Astrocyte (in vitro differentiated cells and primary cell): ENCODE measurements around the gene CD160. TPM values are rescaled to one million over a fixed set of nuclear protein-coding genes. Genes with fewer than 3 reads are reported as not detected.

Source experiments
- DNase-seq: peaks from one replicate; pipeline ENCODE4 v3.0.0-alpha.2; 2010; ENCODE audit warnings: low read depth
- FAIRE-seq: peaks from 2 replicates; lab custom pipeline; 2011; peaks lifted over from hg19 to GRCh38; lab: Jason Lieb, UNC
- H2AFZ ChIP-seq: 2 replicates; pipeline ENCODE4 v1.6.0; 2012; ENCODE audit warnings: low read depth, low read length, inconsistent platforms
- H3K27ac ChIP-seq: 2 replicates; pipeline ENCODE4 v1.5.1; 2011; ENCODE audit warnings: low read depth, low read length, inconsistent platforms
- H3K27me3 ChIP-seq: 2 replicates; pipeline ENCODE4 v1.6.0; 2011; ENCODE audit warnings: low read length, inconsistent platforms; ENCODE audit not compliant: insufficient read depth
- H3K36me3 ChIP-seq: 2 replicates; pipeline ENCODE4 v1.5.1; 2011; ENCODE audit warnings: low read length, inconsistent platforms; ENCODE audit not compliant: insufficient read depth
- H3K4me1 ChIP-seq: 2 replicates; pipeline ENCODE4 v1.5.1; 2011; ENCODE audit warnings: low read length, inconsistent platforms; ENCODE audit not compliant: insufficient read depth
- H3K4me2 ChIP-seq: 2 replicates; pipeline ENCODE4 v1.6.0; 2012; ENCODE audit warnings: low read length, inconsistent platforms
- H3K4me3 ChIP-seq: 2 replicates; pipeline ENCODE4 v1.5.1; 2011; ENCODE audit warnings: low read depth, mild to moderate bottlenecking, low read length, inconsistent platforms; ENCODE audit not compliant: insufficient read depth
- H3K79me2 ChIP-seq: 2 replicates; pipeline ENCODE4 v1.6.0; 2012; ENCODE audit warnings: mild to moderate bottlenecking, low read length, inconsistent platforms; ENCODE audit not compliant: insufficient read depth
- H3K9ac ChIP-seq: 2 replicates; pipeline ENCODE4 v1.6.0; 2012; ENCODE audit warnings: mild to moderate bottlenecking, low read length, inconsistent platforms
- H3K9me3 ChIP-seq: 2 replicates; pipeline ENCODE4 v1.5.1; 2012; ENCODE audit warnings: low read depth, mild to moderate bottlenecking, low read length, inconsistent platforms; ENCODE audit not compliant: insufficient read depth
- H4K20me1 ChIP-seq: 2 replicates; pipeline ENCODE4 v1.6.0; 2012; ENCODE audit warnings: low read length, inconsistent platforms; ENCODE audit not compliant: insufficient read depth
- H3K27ac Mint-ChIP-seq: one replicate; pipeline ENCODE4 v1.8.0; 2021; ENCODE audit warnings: mild to moderate bottlenecking, mixed read lengths; ENCODE audit not compliant: unreplicated experiment
- H3K27me3 Mint-ChIP-seq: one replicate; pipeline ENCODE4 v1.8.0; 2021; ENCODE audit warnings: low read depth, mixed read lengths; ENCODE audit not compliant: unreplicated experiment
- H3K36me3 Mint-ChIP-seq: one replicate; pipeline ENCODE4 v1.8.0; 2021; ENCODE audit warnings: low read depth, mixed read lengths; ENCODE audit not compliant: unreplicated experiment
- H3K4me1 Mint-ChIP-seq: one replicate; pipeline ENCODE4 v1.8.0; 2021; ENCODE audit warnings: low read depth, mixed read lengths; ENCODE audit not compliant: unreplicated experiment
- H3K4me3 Mint-ChIP-seq: one replicate; pipeline ENCODE4 v1.8.0; 2021; ENCODE audit warnings: mild to moderate bottlenecking, moderate library complexity, mixed read lengths; ENCODE audit not compliant: unreplicated experiment
- H3K9me3 Mint-ChIP-seq: one replicate; pipeline ENCODE4 v1.8.0; 2021; ENCODE audit warnings: mild to moderate bottlenecking, mixed read lengths; ENCODE audit not compliant: unreplicated experiment
- CTCF ChIP-seq: IDR thresholded peaks from 2 replicates; pipeline ENCODE4 v1.5.1; 2011; ENCODE audit warnings: low read depth, mild to moderate bottlenecking, inconsistent platforms, low read length, moderate library complexity; ENCODE audit not compliant: insufficient read depth
- EZH2 ChIP-seq: IDR thresholded peaks from 2 replicates; pipeline ENCODE4 v1.6.1; 2012; ENCODE audit warnings: mild to moderate bottlenecking, low read length, inconsistent platforms; ENCODE audit not compliant: insufficient read depth
- total RNA-seq: library from RNA; stranded (reverse); gene quantifications from 2 replicates; pipeline ENCODE4 v1.2.1, GENCODE V29; 2021

The CD160 gene
- total RNA-seq, 1 donor from 2014 or later, result not detected

GRCh38 chr1:145747398-145748247 is 28.3 kb downstream of the CD160 start:
- Histone ChIP-seq H3K79me2 (no peaks in the 10 kb centered on the region), H3K4me3 (no peak overlapping the region), H2AFZ (no peak overlapping the region), H3K4me2 (no peak overlapping the region), H3K27me3 (no peaks in the 10 kb centered on the region), H3K36me3 (peaks cover 36% of the 10 kb centered on the region), H3K9ac (no peak overlapping the region), H3K27ac (no peak overlapping the region), H3K4me1 (peaks cover 17% of the 10 kb centered on the region), H4K20me1 (peaks cover 10% of the 10 kb centered on the region), H3K9me3 (no peaks in the 10 kb centered on the region)
- Mint-ChIP-seq H3K36me3 (peaks cover 20% of the 10 kb centered on the region), H3K4me3 (no peak overlapping the region), H3K27ac (no peak overlapping the region), H3K9me3 (no peaks in the 10 kb centered on the region), H3K27me3 (no peaks in the 10 kb centered on the region), H3K4me1 (peaks cover 20% of the 10 kb centered on the region)
- TF ChIP-seq CTCF (no peak), EZH2 (no peak)
- FAIRE-seq (no peak), DNase-seq (no peak)

- no peak overlapping the region for H3K4me3 ChIP-seq
- no peaks in the 10 kb centered on the region for H3K27me3 ChIP-seq
- Mint-ChIP-seq H3K9me3 (no peaks in the 10 kb centered on the region), H3K4me3 (no peak overlapping the region), H3K27ac (peak overlapping the region; percentile 34), H3K4me1 (peaks cover 22% of the 10 kb centered on the region), H3K36me3 (peaks cover 20% of the 10 kb centered on the region), H3K27me3 (no peaks in the 10 kb centered on the region)
- FAIRE-seq (no peak), DNase-seq (no peak)
- TF ChIP-seq EZH2 (no peak), CTCF (no peak)
- H3K9ac ChIP-seq, result no peak overlapping the region
- H3K9me3 ChIP-seq, result no peaks in the 10 kb centered on the region
- H3K4me1 ChIP-seq, result peaks cover 18% of the 10 kb centered on the region
- peaks cover 3% of the 10 kb centered on the region for H3K79me2 ChIP-seq
- no peak overlapping the region for H3K27ac ChIP-seq
- peaks cover 4% of the 10 kb centered on the region for H4K20me1 ChIP-seq
- peaks cover 26% of the 10 kb centered on the region for H3K36me3 ChIP-seq
- no peak overlapping the region for H2AFZ ChIP-seq
- H3K4me2 ChIP-seq, result no peak overlapping the region
These were observed 31.1 kb downstream of the CD160 start for GRCh38 chr1:145750426-145750825.
